ENCODE results near the gene C1orf21. TPM values are rescaled to one million over a fixed set of nuclear protein-coding genes. Genes with fewer than 3 reads are reported as not detected.
A peak's percentile ranks its signal among the peaks of the same experiment; 100 is the strongest.

The C1orf21 gene
- total and polyA plus RNA-seq, 3 experiments from 2014 or later = 6.8 to 23.4 (median 8.2) TPM

DNA sequence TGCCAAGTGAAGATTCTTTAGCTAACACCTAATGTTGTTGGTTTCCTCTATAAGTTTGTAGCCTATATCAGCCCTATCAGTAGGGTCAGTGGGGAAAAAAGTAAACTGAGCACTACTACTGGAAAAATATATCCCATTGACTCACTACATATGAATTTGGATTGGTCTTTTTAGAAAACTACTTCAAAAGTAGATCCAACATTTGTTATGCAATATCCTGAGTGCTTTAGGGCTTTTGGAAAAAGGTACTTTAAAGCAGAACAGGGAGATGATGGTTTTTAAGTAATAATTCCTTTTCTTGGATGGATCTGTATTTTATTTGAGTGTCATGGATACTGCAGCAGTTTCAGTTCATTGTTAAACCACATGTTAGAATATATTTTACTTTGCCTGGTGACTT, 7.1 kb downstream of the C1orf21 start:
- Histone ChIP-seq H3K27ac (ENCODE audit: low read depth, low read length) (no peak overlapping the region), H3K9me3 (ENCODE audit: low read length) (no peaks in the 10 kb centered on the region), H3K4me1 (ENCODE audit: insufficient read depth, low read length) (no peaks in the 10 kb centered on the region), H3K27me3 (ENCODE audit: insufficient read depth, low read length, poor library complexity, severe bottlenecking) (no peaks in the 10 kb centered on the region), H3K36me3 (ENCODE audit: insufficient read depth, low read length) (no peaks in the 10 kb centered on the region), H3K4me3 (ENCODE audit: low read length) (no peak overlapping the region)
- ChIA-PET POLR2A (no interaction called here), CTCF (no interaction called here)
- H3K27ac Mint-ChIP-seq = no peak overlapping the region
- peaks cover 4 to 28% of the 10 kb centered on the region in 2 donors for H3K27me3 Mint-ChIP-seq
- no peak overlapping the region for H3K4me3 Mint-ChIP-seq
- H3K4me1 Mint-ChIP-seq = peaks cover 8 to 40% (median 8%) of the 10 kb centered on the region in 3 donors
- no peaks in the 10 kb centered on the region for H3K36me3 Mint-ChIP-seq
- no peaks in the 10 kb centered on the region for H3K9me3 Mint-ChIP-seq
- no peak for DNase-seq

DNA sequence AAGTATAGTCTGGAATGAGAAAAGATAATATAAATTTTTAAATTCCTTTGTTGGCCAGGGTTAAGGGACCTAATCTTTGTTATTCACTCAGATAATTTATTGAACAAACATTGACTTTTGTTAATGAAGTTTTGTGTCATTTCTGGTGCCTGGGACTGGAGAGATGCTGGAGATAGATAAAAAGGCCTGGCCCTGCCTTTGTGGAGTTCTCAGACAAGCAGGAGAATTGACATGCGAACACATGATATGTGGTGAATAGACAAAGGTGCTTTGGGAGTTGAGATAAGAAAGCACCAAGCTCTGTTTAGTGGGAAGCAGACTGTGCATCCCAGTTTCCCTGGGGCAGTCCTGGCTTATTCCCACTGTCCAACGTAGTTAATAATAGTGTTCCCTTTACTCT, 8.5 kb downstream of the C1orf21 start:
- no peaks in the 10 kb centered on the region for H3K36me3 Mint-ChIP-seq
- DNase-seq = no peak
- H3K4me1 Mint-ChIP-seq = peaks cover 0 to 35% (median 5%) of the 10 kb centered on the region in 3 donors
- H3K27me3 Mint-ChIP-seq = peaks cover 0 to 24% of the 10 kb centered on the region in 2 donors
- no peak overlapping the region for H3K4me3 ChIP-seq (ENCODE audit: low read length)
- no peak overlapping the region for H3K27ac Mint-ChIP-seq
- CTCF ChIA-PET = interaction anchor here (1.4 kb wide), 1 partner anchor 9 kb away, joined by 3 read pairs; the partner anchor contains the start of gene C1orf21
- POLR2A ChIA-PET = no interaction called here
- no peaks in the 10 kb centered on the region for H3K9me3 ChIP-seq (ENCODE audit: low read length)
- no peaks in the 10 kb centered on the region for H3K27me3 ChIP-seq (ENCODE audit: insufficient read depth, low read length, poor library complexity, severe bottlenecking)
- no peaks in the 10 kb centered on the region for H3K36me3 ChIP-seq (ENCODE audit: insufficient read depth, low read length)
- H3K27ac ChIP-seq (ENCODE audit: low read depth, low read length) = no peak overlapping the region
- H3K4me1 ChIP-seq (ENCODE audit: insufficient read depth, low read length) = no peaks in the 10 kb centered on the region
- H3K9me3 Mint-ChIP-seq = no peaks in the 10 kb centered on the region
- H3K4me3 Mint-ChIP-seq = no peak overlapping the region

DNA sequence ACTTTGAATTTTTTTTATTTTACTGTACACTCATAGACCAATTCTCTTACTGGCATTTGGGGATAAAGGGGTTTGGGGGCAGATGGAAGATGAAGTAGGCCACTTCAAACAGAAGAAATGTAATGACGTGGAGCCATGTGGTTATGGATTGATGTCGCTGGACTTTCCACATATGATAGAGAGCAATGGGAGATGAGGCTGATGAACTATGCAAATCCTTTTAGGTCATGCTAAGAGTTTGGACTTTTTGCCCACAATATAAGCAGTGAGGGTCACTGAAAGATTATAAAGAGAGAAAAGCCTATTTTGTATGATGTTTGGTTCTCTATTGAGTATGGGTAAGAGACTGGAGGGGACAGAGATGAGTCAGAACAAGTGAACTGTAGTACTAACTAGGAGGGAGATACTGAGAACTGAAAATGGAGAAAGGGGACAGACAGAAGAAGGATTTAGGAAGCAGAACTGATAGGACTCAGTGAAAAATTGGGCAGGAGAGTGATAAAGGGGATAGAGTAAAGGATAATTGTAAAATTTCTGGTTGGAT, 9.2 kb downstream of the C1orf21 start:
- POLR2A ChIA-PET = no interaction called here
- H3K36me3 Mint-ChIP-seq = no peaks in the 10 kb centered on the region
- H3K27me3 Mint-ChIP-seq = peaks cover 0 to 26% of the 10 kb centered on the region in 2 donors
- H3K27me3 ChIP-seq (ENCODE audit: insufficient read depth, low read length, poor library complexity, severe bottlenecking) = no peaks in the 10 kb centered on the region
- H3K36me3 ChIP-seq (ENCODE audit: insufficient read depth, low read length) = no peaks in the 10 kb centered on the region
- no peak for DNase-seq
- peaks cover 0 to 31% (median 4%) of the 10 kb centered on the region in 3 donors for H3K4me1 Mint-ChIP-seq
- H3K27ac ChIP-seq (ENCODE audit: low read depth, low read length) = no peak overlapping the region
- CTCF ChIA-PET = interaction anchor here (1.4 kb wide), 1 partner anchor 9 kb away, joined by 3 read pairs; the partner anchor contains the start of gene C1orf21
- H3K27ac Mint-ChIP-seq = peak overlapping the region in 2 of 8 donors; percentile 2 to 8
- no peaks in the 10 kb centered on the region for H3K9me3 Mint-ChIP-seq
- H3K9me3 ChIP-seq (ENCODE audit: low read length) = no peaks in the 10 kb centered on the region
- H3K4me3 ChIP-seq (ENCODE audit: low read length) = no peak overlapping the region
- H3K4me3 Mint-ChIP-seq = no peak overlapping the region
- no peaks in the 10 kb centered on the region for H3K4me1 ChIP-seq (ENCODE audit: insufficient read depth, low read length)

DNA sequence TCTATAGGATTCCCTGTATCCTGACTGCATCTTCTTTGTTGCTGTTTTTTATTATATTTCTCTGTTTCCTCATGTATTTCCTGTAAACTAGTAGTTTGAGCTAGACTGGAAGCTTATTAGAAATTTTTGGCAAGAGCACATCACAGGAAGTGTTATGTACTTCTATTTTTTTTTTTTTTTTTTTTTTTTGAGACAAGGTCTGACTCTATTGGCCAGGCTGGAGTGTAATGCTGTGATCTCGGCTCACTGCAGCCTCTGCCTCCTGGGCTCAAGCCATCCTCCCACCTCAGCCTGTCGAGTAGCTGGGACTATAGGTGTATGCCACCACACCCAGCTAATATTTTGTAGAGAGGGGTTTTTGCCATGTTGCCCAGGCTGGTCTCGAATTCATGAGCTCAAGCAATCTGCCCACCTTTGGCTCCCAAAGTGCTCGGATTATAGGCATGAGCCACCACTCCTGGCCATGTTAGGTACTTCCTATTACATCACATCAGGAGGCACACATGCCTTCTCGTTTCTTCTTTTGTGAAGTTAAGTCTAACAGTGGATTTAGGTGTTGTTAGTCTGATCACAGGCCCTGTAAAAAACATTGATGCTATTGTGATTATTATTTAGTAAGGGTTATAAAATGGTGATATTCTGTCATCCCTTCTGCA, 12.5 kb downstream of the C1orf21 start:
- CTCF ChIA-PET = no interaction called here
- H3K27me3 Mint-ChIP-seq = peaks cover 2 to 28% of the 10 kb centered on the region in 2 donors

DNA sequence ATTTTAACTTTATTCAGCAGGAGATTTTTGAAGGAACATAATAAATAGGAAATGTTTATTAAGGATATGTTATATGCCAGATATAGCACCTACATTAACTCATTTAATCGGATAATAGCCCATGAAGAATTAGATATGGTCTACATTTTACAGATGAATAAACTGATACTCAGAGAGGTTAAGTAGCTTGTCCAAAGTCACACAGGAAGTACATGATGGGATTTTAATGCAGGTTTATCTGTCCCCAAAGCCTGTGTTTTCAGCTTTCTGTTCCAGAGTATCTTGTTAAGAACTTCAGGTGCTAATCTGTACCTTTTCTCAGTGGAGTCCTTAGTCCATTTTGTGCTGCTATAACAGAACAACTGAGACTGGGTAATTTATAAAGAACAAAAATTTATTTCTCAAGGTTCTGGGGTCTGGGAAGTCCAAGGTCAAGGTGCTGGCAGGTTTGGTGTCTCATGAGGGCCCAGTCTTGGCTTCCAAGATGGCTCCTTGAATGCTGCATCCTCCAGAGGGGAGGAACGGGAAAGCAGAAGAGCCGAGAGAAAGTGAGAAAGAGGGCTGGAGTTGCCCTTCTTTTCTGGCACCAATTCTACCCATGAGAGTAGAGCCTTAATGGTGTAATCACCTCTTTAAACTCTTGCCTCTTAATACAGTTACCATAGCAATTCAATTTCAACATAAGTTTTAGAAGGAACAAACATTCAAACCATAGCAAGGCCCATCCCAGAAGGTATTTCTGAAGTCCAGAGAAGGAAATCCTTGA, 17.3 kb downstream of the C1orf21 start:
- no peak for DNase-seq
- Mint-ChIP-seq H3K27me3 (peaks cover 2 to 7% of the 10 kb centered on the region in 2 donors), H3K36me3 (no peaks in the 10 kb centered on the region), H3K4me3 (no peak overlapping the region), H3K9me3 (no peaks in the 10 kb centered on the region), H3K27ac (peak overlapping the region in 1 of 8 donors; percentile 10), H3K4me1 (peaks cover 6 to 26% (median 10%) of the 10 kb centered on the region in 3 donors)
- no peak overlapping the region for H3K27ac ChIP-seq (ENCODE audit: low read depth, low read length)
- H3K27me3 ChIP-seq (ENCODE audit: insufficient read depth, low read length, poor library complexity, severe bottlenecking) = no peaks in the 10 kb centered on the region
- H3K4me1 ChIP-seq (ENCODE audit: insufficient read depth, low read length) = no peaks in the 10 kb centered on the region
- H3K9me3 ChIP-seq (ENCODE audit: low read length) = no peaks in the 10 kb centered on the region
- ChIA-PET POLR2A (no interaction called here), CTCF (no interaction called here)
- H3K36me3 ChIP-seq (ENCODE audit: insufficient read depth, low read length) = no peaks in the 10 kb centered on the region
- no peak overlapping the region for H3K4me3 ChIP-seq (ENCODE audit: low read length)

More for the DNA sequence above, 12.5 kb downstream of the C1orf21 start:
- Mint-ChIP-seq H3K4me1 (peaks cover 4 to 22% (median 5%) of the 10 kb centered on the region in 3 donors), H3K36me3 (no peaks in the 10 kb centered on the region), H3K27ac (no peak overlapping the region), H3K9me3 (no peaks in the 10 kb centered on the region), H3K4me3 (no peak overlapping the region)
- H3K9me3 ChIP-seq (ENCODE audit: low read length) = no peaks in the 10 kb centered on the region
- H3K4me3 ChIP-seq (ENCODE audit: low read length) = no peak overlapping the region
- H3K27me3 ChIP-seq (ENCODE audit: insufficient read depth, low read length, poor library complexity, severe bottlenecking) = no peaks in the 10 kb centered on the region
- H3K36me3 ChIP-seq (ENCODE audit: insufficient read depth, low read length) = no peaks in the 10 kb centered on the region
- H3K4me1 ChIP-seq (ENCODE audit: insufficient read depth, low read length) = no peaks in the 10 kb centered on the region
- POLR2A ChIA-PET = interaction anchor here (0.6 kb wide), 1 partner anchor 517 kb away, joined by 3 read pairs; no protein-coding TSS in a partner anchor
- DNase-seq = no peak
- no peak overlapping the region for H3K27ac ChIP-seq (ENCODE audit: low read depth, low read length)

DNA sequence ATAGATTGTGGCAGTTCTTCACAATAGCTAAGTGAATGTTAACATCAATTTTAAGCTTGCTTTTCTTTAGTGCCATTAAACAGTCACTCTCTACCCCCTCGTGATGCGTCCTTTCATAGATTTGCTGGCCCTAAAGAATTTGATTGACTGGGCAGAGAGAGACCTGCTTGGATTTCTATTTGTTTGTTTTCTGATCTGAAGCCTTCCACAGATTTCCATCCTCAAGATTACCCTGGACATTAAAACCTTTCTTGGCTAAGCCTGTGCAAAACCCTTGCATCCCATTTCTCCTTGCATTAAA, 17.8 kb downstream of the C1orf21 start:
- POLR2A ChIA-PET = no interaction called here

DNA sequence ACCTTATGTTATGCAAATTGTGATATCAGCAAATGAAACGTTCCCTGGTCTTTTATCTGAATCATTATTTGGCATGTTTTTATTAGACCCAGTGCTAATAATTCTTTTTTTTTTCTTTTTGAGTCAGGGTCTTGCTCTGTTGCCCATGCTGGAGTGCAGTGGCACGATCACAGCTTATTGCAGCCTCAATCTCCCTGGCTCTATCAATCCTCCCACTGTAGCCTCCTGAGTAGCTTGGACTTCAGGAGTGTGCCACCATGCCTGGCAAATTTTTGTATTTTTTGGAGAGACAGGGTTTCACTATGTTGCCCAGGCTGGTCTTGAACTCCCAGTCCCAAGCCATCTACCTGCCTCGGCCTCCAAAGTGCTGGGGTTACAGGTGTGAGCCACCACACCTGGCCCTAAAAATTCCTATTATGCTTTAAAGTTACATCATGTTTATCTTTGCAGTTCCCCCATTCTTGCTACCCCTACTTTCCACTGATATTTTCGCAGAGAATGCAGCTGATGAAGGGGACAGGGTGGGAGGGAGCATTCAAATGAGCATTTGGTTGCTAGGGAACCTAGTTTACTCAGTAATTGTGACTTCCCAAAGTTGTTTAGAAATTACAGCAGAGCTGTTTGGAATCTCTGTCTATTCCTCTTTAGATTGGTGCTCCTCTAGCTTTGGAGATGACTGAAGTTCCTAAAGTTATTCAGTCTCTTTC, 18.4 kb downstream of the C1orf21 start:
- no peaks in the 10 kb centered on the region for H3K4me1 ChIP-seq (ENCODE audit: insufficient read depth, low read length)
- Mint-ChIP-seq H3K4me3 (no peak overlapping the region), H3K27me3 (peaks cover 2 to 6% of the 10 kb centered on the region in 2 donors), H3K4me1 (peaks cover 9 to 23% (median 11%) of the 10 kb centered on the region in 3 donors), H3K36me3 (no peaks in the 10 kb centered on the region), H3K27ac (peak overlapping the region in 1 of 8 donors; percentile 30), H3K9me3 (no peaks in the 10 kb centered on the region)
- H3K9me3 ChIP-seq (ENCODE audit: low read length) = no peaks in the 10 kb centered on the region
- no peaks in the 10 kb centered on the region for H3K36me3 ChIP-seq (ENCODE audit: insufficient read depth, low read length)
- H3K27ac ChIP-seq (ENCODE audit: low read depth, low read length) = no peak overlapping the region
- no peaks in the 10 kb centered on the region for H3K27me3 ChIP-seq (ENCODE audit: insufficient read depth, low read length, poor library complexity, severe bottlenecking)
- ChIA-PET CTCF (no interaction called here), POLR2A (no interaction called here)
- no peak overlapping the region for H3K4me3 ChIP-seq (ENCODE audit: low read length)
- DNase-seq = no peak

More for the DNA sequence above, 17.8 kb downstream of the C1orf21 start:
- Mint-ChIP-seq H3K9me3 (no peaks in the 10 kb centered on the region), H3K36me3 (no peaks in the 10 kb centered on the region), H3K4me1 (peaks cover 9 to 24% (median 11%) of the 10 kb centered on the region in 3 donors), H3K4me3 (no peak overlapping the region), H3K27me3 (peaks cover 2 to 7% of the 10 kb centered on the region in 2 donors), H3K27ac (no peak overlapping the region)
- DNase-seq = no peak
- H3K36me3 ChIP-seq (ENCODE audit: insufficient read depth, low read length) = no peaks in the 10 kb centered on the region
- no peaks in the 10 kb centered on the region for H3K4me1 ChIP-seq (ENCODE audit: insufficient read depth, low read length)
- CTCF ChIA-PET = no interaction called here
- no peak overlapping the region for H3K27ac ChIP-seq (ENCODE audit: low read depth, low read length)
- no peaks in the 10 kb centered on the region for H3K9me3 ChIP-seq (ENCODE audit: low read length)
- no peaks in the 10 kb centered on the region for H3K27me3 ChIP-seq (ENCODE audit: insufficient read depth, low read length, poor library complexity, severe bottlenecking)
- H3K4me3 ChIP-seq (ENCODE audit: low read length) = no peak overlapping the region

DNA sequence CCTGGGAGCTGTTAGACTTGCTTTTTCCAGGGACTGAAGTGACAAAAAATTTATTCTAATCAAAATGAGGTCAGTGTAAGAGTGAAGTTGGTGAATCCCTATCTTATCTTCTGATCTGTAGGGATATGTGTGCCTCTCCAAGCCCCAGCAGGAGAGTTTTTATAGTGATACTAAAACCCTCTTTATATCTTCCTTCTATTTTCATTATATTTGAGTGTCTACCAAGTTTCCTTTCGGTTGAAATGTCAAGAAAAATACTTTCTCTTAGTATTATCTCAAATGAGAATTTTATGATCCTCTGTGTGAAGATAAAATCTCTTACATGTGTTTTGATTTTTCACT, 18.9 kb downstream of the C1orf21 start:
- no peaks in the 10 kb centered on the region for H3K4me1 ChIP-seq (ENCODE audit: insufficient read depth, low read length)
- CTCF ChIA-PET = no interaction called here
- no peak overlapping the region for H3K4me3 Mint-ChIP-seq
- H3K27me3 ChIP-seq (ENCODE audit: insufficient read depth, low read length, poor library complexity, severe bottlenecking) = no peaks in the 10 kb centered on the region
- no peak for DNase-seq
- no peaks in the 10 kb centered on the region for H3K36me3 ChIP-seq (ENCODE audit: insufficient read depth, low read length)
- no peaks in the 10 kb centered on the region for H3K9me3 ChIP-seq (ENCODE audit: low read length)
- H3K27ac ChIP-seq (ENCODE audit: low read depth, low read length) = no peak overlapping the region
- POLR2A ChIA-PET = no interaction called here
- H3K4me1 Mint-ChIP-seq = peaks cover 9 to 23% (median 11%) of the 10 kb centered on the region in 3 donors
- no peaks in the 10 kb centered on the region for H3K9me3 Mint-ChIP-seq
- peak overlapping the region in 2 of 8 donors; percentile 1 to 24 for H3K27ac Mint-ChIP-seq
- H3K4me3 ChIP-seq (ENCODE audit: low read length) = no peak overlapping the region
- H3K27me3 Mint-ChIP-seq = peaks cover 2 to 3% of the 10 kb centered on the region in 2 donors
- no peaks in the 10 kb centered on the region for H3K36me3 Mint-ChIP-seq
